Sigmoid colon (tissue), 3 donors: ENCODE measurements around the gene CYP2A13.

Experiments used
- POLR2A ChIP-seq, 2 donors: fragments of 450-650 bp; IDR thresholded peaks; one replicate each; pipeline ENCODE4 v1.6.1; 2016; ENCODE audit warnings: antibody characterized with exemption in 2 of 2, mild to moderate bottlenecking in 2 of 2, moderate library complexity in 2 of 2
- TF ChIP-seq, protein P1 (sequence below), 4 experiments: fragments of 450-650 bp in 3 of 4; fragments of 200-600 bp in 1 of 4; IDR thresholded peaks; one replicate each; pipeline ENCODE4 v1.5.1; 2016 to 2019; ENCODE audit warnings: antibody characterized with exemption in 4 of 4, mild to moderate bottlenecking in 3 of 4, moderate library complexity in 2 of 4

DNA sequence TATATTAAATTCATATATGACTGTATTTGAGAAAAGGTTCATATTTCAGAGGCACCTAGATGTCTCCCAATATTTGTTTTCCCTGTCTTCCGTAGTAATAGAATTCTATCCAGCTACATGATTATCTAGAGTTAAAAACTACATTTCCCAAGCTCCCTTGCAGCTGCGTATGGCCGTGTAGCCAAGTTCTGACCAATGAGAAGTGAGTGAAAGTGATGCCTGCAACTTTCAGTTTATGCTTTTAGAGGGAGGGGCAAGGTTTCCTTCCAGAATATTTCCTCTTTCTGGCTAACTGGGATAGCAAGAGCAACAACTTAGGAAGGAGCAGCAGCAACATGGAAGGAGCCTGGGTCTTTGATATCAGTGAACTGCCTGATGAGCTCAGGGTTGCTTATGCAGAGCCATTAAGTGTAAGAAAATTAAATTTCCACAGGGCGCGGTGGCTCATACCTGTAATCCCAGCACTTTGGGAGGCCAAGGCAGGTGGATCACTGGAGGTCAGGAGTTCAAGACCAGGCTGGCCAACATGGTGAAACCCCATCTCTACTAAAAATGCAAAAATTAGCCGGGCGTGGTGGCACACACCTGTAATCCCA is 23.2 kb upstream of the CYP2A13 start:
- TF ChIP-seq, protein P1, sequence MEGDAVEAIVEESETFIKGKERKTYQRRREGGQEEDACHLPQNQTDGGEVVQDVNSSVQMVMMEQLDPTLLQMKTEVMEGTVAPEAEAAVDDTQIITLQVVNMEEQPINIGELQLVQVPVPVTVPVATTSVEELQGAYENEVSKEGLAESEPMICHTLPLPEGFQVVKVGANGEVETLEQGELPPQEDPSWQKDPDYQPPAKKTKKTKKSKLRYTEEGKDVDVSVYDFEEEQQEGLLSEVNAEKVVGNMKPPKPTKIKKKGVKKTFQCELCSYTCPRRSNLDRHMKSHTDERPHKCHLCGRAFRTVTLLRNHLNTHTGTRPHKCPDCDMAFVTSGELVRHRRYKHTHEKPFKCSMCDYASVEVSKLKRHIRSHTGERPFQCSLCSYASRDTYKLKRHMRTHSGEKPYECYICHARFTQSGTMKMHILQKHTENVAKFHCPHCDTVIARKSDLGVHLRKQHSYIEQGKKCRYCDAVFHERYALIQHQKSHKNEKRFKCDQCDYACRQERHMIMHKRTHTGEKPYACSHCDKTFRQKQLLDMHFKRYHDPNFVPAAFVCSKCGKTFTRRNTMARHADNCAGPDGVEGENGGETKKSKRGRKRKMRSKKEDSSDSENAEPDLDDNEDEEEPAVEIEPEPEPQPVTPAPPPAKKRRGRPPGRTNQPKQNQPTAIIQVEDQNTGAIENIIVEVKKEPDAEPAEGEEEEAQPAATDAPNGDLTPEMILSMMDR (IDR thresholded peaks at IDR 0.05), result no peak
- no peak for TF ChIP-seq POLR2A (IDR thresholded peaks at IDR 0.05)
